H9 (cell line): Measurements from ENCODE around the gene MAP1S. TPM values are rescaled to one million over a fixed set of nuclear protein-coding genes. Genes with fewer than 3 reads are reported as not detected.

Source experiments
- DNase-seq: peaks from one replicate; pipeline ENCODE4 v3.0.0-alpha.2; 2017
- H2AFZ ChIP-seq: one replicate; pipeline ENCODE4 v1.6.1; 2013; ENCODE audit warnings: mild to moderate bottlenecking, low read length, control low read depth, moderate library complexity
- H2AK5ac ChIP-seq: 2 replicates; pipeline ENCODE4 v1.6.1; 2013; ENCODE audit warnings: low read length, control low read depth, mixed read lengths; ENCODE audit not compliant: insufficient read length
- H2BK120ac ChIP-seq: one replicate; pipeline ENCODE4 v1.6.1; 2013; ENCODE audit warnings: low read depth, mild to moderate bottlenecking, low read length, control low read depth, inconsistent platforms; ENCODE audit not compliant: poor library complexity, severe bottlenecking
- H2BK12ac ChIP-seq: 2 replicates; pipeline ENCODE4 v1.6.1; 2013; ENCODE audit warnings: low read length, control low read depth, mixed read lengths, low read depth; ENCODE audit not compliant: insufficient read length
- H2BK15ac ChIP-seq: 2 replicates; pipeline ENCODE4 v1.6.1; 2013; ENCODE audit warnings: low read depth, low read length, control low read depth
- H2BK20ac ChIP-seq: one replicate; pipeline ENCODE4 v1.6.1; 2013; ENCODE audit warnings: low read depth, mild to moderate bottlenecking, low read length, control low read depth, inconsistent platforms; ENCODE audit not compliant: poor library complexity, severe bottlenecking
- H2BK5ac ChIP-seq: 2 replicates; pipeline ENCODE4 v1.6.1; 2013; ENCODE audit warnings: low read length, control low read depth, mixed read lengths; ENCODE audit not compliant: insufficient read length
- H3K14ac ChIP-seq: 2 replicates; pipeline ENCODE4 v1.6.1; 2013; ENCODE audit warnings: low read length, control low read depth; ENCODE audit not compliant: insufficient read depth
- H3K18ac ChIP-seq: 2 replicates; pipeline ENCODE4 v1.6.1; 2013; ENCODE audit warnings: low read depth, mild to moderate bottlenecking, mixed read lengths, low read length, control low read depth; ENCODE audit not compliant: insufficient read length
- H3K23ac ChIP-seq: 2 replicates; pipeline ENCODE4 v1.6.1; 2013; ENCODE audit warnings: low read length, control low read depth, mixed read lengths, low read depth; ENCODE audit not compliant: insufficient read length
- H3K23me2 ChIP-seq: 2 replicates; pipeline ENCODE4 v1.6.1; 2013; ENCODE audit warnings: low read depth, mild to moderate bottlenecking, mixed read lengths, low read length, control low read depth; ENCODE audit not compliant: insufficient read length, poor library complexity, severe bottlenecking
- H3K27ac ChIP-seq: 2 replicates; pipeline ENCODE4 v1.5.1; 2013; ENCODE audit warnings: low read length, control low read depth, mixed read lengths, low read depth; ENCODE audit not compliant: insufficient read length
- H3K27me3 ChIP-seq: 2 replicates; pipeline ENCODE4 v1.6.1; 2013; ENCODE audit warnings: low read length, control low read depth, inconsistent platforms; ENCODE audit not compliant: insufficient read depth
- H3K4ac ChIP-seq: 2 replicates; pipeline ENCODE4 v1.6.1; 2013; ENCODE audit warnings: low read depth, mild to moderate bottlenecking, control low read depth, inconsistent platforms, low read length, moderate library complexity
- H3K4me1 ChIP-seq: 2 replicates; pipeline ENCODE4 v1.6.1; 2013; ENCODE audit warnings: low read length, control low read depth, inconsistent platforms; ENCODE audit not compliant: insufficient read depth
- H3K4me2 ChIP-seq: 2 replicates; pipeline ENCODE4 v1.6.1; 2013; ENCODE audit warnings: low read length, control low read depth, mixed read lengths; ENCODE audit not compliant: insufficient read length, insufficient read depth
- H3K56ac ChIP-seq: 2 replicates; pipeline ENCODE4 v1.6.1; 2013; ENCODE audit warnings: low read depth, mild to moderate bottlenecking, mixed read lengths, low read length, control low read depth; ENCODE audit not compliant: insufficient read length
- H3K79me1 ChIP-seq: 2 replicates; pipeline ENCODE4 v1.6.1; 2013; ENCODE audit warnings: low read depth, mild to moderate bottlenecking, moderate library complexity, low read length, control low read depth, inconsistent platforms; ENCODE audit not compliant: insufficient read depth, poor library complexity, severe bottlenecking
- H3K79me2 ChIP-seq: 2 replicates; pipeline ENCODE4 v1.6.1; 2013; ENCODE audit warnings: low read length, control low read depth, inconsistent platforms; ENCODE audit not compliant: insufficient read depth
- H3K9ac ChIP-seq: 2 replicates; pipeline ENCODE4 v1.6.1; 2013; ENCODE audit warnings: low read length, control low read depth, mixed read lengths; ENCODE audit not compliant: insufficient read length; ENCODE audit errors: extremely low read depth
- H3K9me3 ChIP-seq: one replicate; pipeline ENCODE4 v1.6.1; 2013; ENCODE audit warnings: low read depth, low read length, inconsistent platforms; ENCODE audit not compliant: control insufficient read depth
- H3T11ph ChIP-seq: one replicate; pipeline ENCODE4 v1.6.1; 2013; ENCODE audit warnings: mild to moderate bottlenecking, low read length, control low read depth, inconsistent platforms
- H4K20me1 ChIP-seq: one replicate; pipeline ENCODE4 v1.6.1; 2013; ENCODE audit not compliant: control insufficient read depth, insufficient read length, insufficient read depth
- H4K5ac ChIP-seq: 2 replicates; pipeline ENCODE4 v1.6.1; 2013; ENCODE audit warnings: low read depth, mild to moderate bottlenecking, mixed read lengths, low read length, control low read depth; ENCODE audit not compliant: insufficient read length
- H4K8ac ChIP-seq: replicated peaks from 2 replicates; pipeline ENCODE4 v1.6.1; 2013; ENCODE audit warnings: low read length, control low read depth, mixed read lengths, low read depth; ENCODE audit not compliant: insufficient read length
- H4K91ac ChIP-seq: 2 replicates; pipeline ENCODE4 v1.6.1; 2013; ENCODE audit warnings: low read depth, mild to moderate bottlenecking, moderate library complexity, mixed read lengths, low read length, control low read depth; ENCODE audit not compliant: insufficient read length
- H3K27ac Mint-ChIP-seq, 3 experiments: 2 replicates in 2 of 3; 3 replicates in 1 of 3; pipeline ENCODE4 v1.8.0; 2020 to 2021; ENCODE audit warnings: mixed read lengths in 3 of 3, mild to moderate bottlenecking in 1 of 3, moderate library complexity in 1 of 3
- H3K27me3 Mint-ChIP-seq: 2 replicates; pipeline ENCODE4 v1.8.0; 2021; ENCODE audit warnings: low read depth, mild to moderate bottlenecking, moderate library complexity, mixed read lengths
- H3K36me3 Mint-ChIP-seq, 3 experiments: 2 replicates in 2 of 3; 3 replicates in 1 of 3; pipeline ENCODE4 v1.8.0; 2020 to 2021; ENCODE audit warnings: low read depth in 3 of 3, mixed read lengths in 3 of 3; ENCODE audit not compliant: insufficient read depth in 1 of 3
- H3K4me1 Mint-ChIP-seq, 2 experiments: 2 replicates each; pipeline ENCODE4 v1.8.0; 2020; ENCODE audit warnings: mixed read lengths in 2 of 2
- H3K4me3 Mint-ChIP-seq, 2 experiments: 2 replicates in 1 of 2; 3 replicates in 1 of 2; pipeline ENCODE4 v1.8.0; 2020 to 2021; ENCODE audit warnings: mild to moderate bottlenecking in 2 of 2, mixed read lengths in 2 of 2, moderate library complexity in 1 of 2
- H3K9me3 Mint-ChIP-seq, 2 experiments: 2 replicates in 1 of 2; 3 replicates in 1 of 2; pipeline ENCODE4 v1.8.0; 2020; ENCODE audit warnings: mild to moderate bottlenecking in 2 of 2, mixed read lengths in 2 of 2, moderate library complexity in 1 of 2
- CTCF ChIP-seq: fragments of 200-600 bp; sonication (generic); conservative IDR thresholded peaks from 3 replicates; pipeline ENCODE4 v1.8.0; 2021; ENCODE audit warnings: antibody characterized with exemption, mild to moderate bottlenecking
- WGBS: extraction: QIAGEN DNeasy Blood & Tissue Kit; methylation state at CpG from one replicate; pipeline ENCODE4 v1.1.7; 2013; ENCODE audit warnings: missing lambda C conversion rate, low lambda C conversion rate, mixed read lengths; ENCODE audit not compliant: insufficient read length; ENCODE audit errors: extremely low coverage; 5-methylcytosine and 5-hydroxymethylcytosine counted together
- total RNA-seq: library from RNA; stranded (reverse); gene quantifications from 2 replicates; pipeline ENCODE4 v1.2.1, GENCODE V29; 2021

Gene MAP1S
- total RNA-seq, 1 experiment from 2014 or later, result 160 TPM

GRCh38 chr19:17778968-17779929, 60.0 kb downstream of the MAP1S start:
- no peaks in the 10 kb centered on the region for H3K4me1 ChIP-seq
- H3K23ac ChIP-seq, result no peak overlapping the region
- no peak overlapping the region for H2BK12ac ChIP-seq
- H4K5ac ChIP-seq, result no peak overlapping the region
- H2BK20ac ChIP-seq, result no peak overlapping the region
- peak overlapping the region; percentile 64 to 84 for H3K4me3 Mint-ChIP-seq
- no peak overlapping the region for H3K27ac ChIP-seq
- no peak overlapping the region for H2BK5ac ChIP-seq
- peaks cover 13% of the 10 kb centered on the region for H3K23me2 ChIP-seq
- no peak overlapping the region for H3K14ac ChIP-seq
- H3K9me3 ChIP-seq, result no peaks in the 10 kb centered on the region
- H3K9me3 Mint-ChIP-seq, result peaks cover 0 to 2% of the 10 kb centered on the region in 2 experiments; a peak in 1 of 5 replicates
- no peak for TF ChIP-seq CTCF
- no peaks in the 10 kb centered on the region for H3K79me1 ChIP-seq
- no peak overlapping the region for H2AK5ac ChIP-seq
- no CpG with 5 or more reads among the region's 25 CpGs for WGBS
- H3K4me2 ChIP-seq, result peak overlapping the region; percentile 92
- H4K8ac ChIP-seq, result no peak overlapping the region
- H3K36me3 Mint-ChIP-seq, result peaks cover 5 to 10% (median 5%) of the 10 kb centered on the region in 3 experiments; a peak in 3 of 7 replicates
- H3K27me3 Mint-ChIP-seq, result 0 out of 2 replicates have a peak, but pooled peaks cover 2% of the 10 kb centered on the region
- peak overlapping the region in 2 of 3 experiments; percentile 72 to 82; a peak in 4 of 7 replicates for H3K27ac Mint-ChIP-seq
- H2BK120ac ChIP-seq, result no peak overlapping the region
- peaks cover 16 to 28% of the 10 kb centered on the region in 2 experiments for H3K4me1 Mint-ChIP-seq
- no peak overlapping the region for H3K9ac ChIP-seq
- no peak overlapping the region for H3K56ac ChIP-seq
- H3T11ph ChIP-seq, result no peak overlapping the region
- H3K79me2 ChIP-seq, result no peaks in the 10 kb centered on the region
- no peak overlapping the region for H2BK15ac ChIP-seq
- no peak overlapping the region for H2AFZ ChIP-seq
- DNase-seq, result peak; percentile 93
- no peak overlapping the region for H3K4ac ChIP-seq
- no peak overlapping the region for H4K91ac ChIP-seq
- peaks cover 2% of the 10 kb centered on the region for H4K20me1 ChIP-seq
- no peaks in the 10 kb centered on the region for H3K27me3 ChIP-seq
- H3K18ac ChIP-seq, result peak overlapping the region; percentile 23
